Stimulated activated naive CD4-positive, alpha-beta T cell treated with Interleukin-2 at 50 U/mL for 16 hours (primary cell): ENCODE measurements around the gene SLC25A48.

Experiments
- DNase-seq: peaks from one replicate; lab custom pipeline; 2025; lab: John Stamatoyannopoulos, UW

Gene SLC25A48, protein sequence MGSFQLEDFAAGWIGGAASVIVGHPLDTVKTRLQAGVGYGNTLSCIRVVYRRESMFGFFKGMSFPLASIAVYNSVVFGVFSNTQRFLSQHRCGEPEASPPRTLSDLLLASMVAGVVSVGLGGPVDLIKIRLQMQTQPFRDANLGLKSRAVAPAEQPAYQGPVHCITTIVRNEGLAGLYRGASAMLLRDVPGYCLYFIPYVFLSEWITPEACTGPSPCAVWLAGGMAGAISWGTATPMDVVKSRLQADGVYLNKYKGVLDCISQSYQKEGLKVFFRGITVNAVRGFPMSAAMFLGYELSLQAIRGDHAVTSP

DNA sequence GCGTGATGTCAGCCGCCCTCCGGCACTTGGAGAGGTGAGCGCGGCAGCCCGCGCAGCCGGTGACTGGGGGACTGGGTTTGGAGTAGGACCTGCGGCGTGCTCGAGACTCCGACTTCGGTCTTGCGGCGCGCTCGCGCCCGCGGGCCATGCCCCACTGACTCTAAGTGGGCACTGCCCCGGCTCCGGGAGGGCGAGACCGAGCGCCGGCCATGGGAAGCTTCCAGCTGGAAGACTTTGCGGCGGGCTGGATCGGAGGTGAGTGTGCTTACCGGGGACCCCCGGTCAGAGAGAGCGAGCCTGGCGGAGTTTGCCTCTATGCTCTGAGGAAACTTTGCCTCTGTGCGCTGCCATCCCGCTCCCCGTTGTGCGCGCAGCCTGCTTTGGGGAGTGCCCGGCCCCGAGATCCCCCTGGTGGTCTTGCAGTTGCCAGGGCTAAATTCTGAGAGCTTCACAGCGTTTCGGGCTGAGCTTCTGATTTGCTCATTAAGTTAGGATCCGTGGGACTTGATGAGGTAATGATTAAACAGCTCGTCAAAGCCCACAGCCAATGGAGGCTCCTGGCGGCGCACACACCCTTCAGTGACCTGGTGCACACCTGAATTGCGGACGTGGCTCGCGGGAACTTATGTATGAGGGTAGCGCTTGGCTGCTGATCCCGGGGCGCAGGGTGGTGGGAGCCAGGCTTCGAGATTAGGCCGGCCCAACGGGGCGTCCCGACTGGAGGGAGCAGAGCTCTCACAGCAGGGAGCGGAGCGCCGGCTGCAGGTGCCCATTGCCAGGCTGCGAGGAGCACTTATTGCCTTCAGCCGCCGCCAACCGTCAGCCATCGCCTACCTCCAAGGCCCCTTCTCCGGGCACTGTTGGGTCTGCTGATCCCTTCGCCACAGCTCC is at the start of gene SLC25A48:
Gene SLC25A48, plus strand, starts transcription at position 25 of the 891 bp plus-strand sequence. Its CDS starts 185 bp downstream, at position 210.
- DNase-seq = no peak

DNA sequence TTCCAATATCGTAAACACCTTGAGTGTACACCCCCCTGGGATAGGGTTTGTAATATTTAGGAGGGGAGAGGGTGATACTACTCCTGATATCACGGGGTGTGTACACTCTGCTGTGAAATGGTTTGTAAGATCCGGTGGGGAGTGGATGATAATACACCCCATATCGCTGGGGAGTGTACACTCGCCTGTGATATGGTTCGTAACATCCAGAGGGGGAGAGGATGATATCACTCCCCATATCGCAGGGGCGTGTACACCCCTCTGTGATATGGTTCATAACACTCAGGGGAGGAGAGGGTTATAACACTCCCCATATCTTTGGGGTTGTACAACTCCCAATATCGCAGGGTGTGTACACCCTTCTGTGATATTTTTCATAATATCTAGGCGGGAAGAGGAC is 33.8 kb upstream of the SLC25A48 start:
- DNase-seq = no peak

DNA sequence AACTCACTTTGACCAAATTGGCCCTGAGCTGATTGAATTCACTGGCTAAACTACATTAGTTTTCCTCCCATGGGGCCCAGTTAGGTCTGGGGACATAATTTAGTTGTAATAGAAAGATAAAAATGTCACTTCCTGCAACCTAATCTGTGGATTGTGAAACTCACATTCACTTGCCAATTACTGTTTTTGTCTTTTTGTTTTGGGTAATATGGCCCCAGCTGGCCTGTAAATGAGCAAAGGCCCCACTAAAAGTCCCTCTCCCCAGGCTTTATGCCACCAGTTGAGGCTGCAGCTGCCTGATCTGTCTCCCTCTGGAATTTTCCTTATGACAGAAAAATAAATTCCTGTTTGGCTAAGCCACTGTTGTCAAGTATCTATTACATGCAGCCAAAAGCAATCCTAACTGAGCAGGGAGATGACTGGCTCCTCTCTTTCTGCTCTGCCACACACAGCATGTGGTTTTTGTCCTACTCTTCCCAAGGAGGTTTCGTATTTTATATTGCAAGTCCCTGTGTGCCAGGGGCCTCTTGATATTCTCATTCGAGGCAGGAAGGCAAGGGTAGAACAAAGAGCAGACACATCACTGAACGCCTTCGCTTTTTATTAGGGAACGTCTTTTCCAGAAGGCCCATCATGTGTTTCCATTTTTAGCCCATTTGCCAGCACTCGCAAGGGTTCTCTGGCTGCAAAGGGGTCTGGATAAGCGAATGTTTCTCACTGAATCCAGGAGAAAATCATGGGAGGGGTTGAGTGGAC is 24.1 kb upstream of the SLC25A48 start:
- no peak for DNase-seq

DNA sequence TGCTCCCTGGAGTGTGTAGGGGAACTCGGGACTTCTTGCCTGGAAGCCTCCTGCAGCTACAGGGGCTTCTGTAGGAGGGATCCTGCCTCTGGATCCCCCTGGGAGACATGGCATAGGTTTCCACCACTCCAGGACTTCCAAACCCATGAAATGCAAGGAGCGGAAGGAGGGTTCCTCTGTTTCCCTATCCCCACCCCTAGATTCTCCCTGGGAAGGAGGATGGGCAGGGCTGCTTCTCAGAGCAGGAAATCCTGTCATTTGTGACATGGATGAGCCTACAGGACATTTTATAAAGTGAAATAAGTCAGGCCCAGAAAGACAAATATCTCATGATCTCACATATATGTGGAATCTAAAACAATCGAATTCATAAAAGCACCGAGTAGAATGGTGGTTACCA is 23.5 kb upstream of the SLC25A48 start:
- DNase-seq = no peak

DNA sequence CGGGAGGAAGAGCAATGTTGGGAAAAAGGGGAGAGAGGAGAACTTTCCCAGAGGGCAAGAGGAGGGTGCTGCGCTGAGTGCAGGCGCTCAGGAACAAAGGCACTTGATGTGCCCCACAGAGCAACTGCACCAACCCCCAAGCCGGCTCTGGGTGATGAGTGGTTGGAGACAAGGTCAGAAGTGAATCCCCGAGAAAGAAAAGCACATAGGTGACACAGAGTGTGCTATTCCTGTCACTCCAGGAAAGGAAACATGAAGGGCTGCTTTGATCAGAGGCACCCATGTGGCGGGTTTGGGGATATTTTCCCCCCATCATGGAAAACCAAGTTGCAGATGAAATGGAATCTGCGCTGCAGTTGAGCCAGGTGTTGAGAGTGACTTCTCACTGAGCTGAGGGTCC is 20.7 kb upstream of the SLC25A48 start:
- no peak for DNase-seq

DNA sequence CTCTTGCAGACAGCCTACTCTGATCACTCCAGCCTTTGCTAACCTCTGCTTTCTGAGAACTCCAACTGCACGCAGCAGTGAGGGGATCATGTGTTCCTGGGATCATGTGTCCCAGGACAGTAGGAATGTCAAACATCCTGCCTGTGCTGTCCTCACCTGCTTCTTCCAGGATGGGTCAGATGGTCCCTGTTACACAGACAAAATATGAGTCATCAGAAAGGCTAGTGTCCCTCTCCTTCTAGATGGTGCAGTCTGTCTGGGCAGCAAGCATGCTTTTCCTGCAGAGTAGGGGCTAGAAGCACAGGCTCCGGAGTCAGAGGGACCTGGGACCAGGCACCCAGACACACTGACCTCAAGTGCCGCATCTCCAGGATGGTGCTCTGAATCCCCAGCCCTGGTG is 20.1 kb upstream of the SLC25A48 start:
- no peak for DNase-seq

DNA sequence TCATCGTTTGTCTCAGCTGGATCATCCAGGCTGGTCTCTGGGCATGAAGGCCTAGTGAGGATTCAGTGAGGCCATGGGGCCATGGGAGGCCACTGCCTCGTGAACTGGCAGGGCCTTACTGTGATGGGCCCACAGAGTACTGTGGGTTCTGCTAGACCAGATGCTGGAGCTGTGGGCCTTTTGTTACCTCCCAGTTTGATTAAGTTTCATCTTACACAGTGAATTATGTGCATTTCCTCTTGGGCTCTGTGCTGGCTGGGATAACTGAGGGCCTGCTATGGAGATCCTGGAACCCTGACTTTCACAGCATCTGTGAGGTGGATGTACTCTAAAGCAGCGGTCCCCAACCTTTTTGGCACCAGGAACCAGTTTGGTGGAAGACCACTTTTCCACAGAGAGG is 19.7 kb upstream of the SLC25A48 start:
- DNase-seq = no peak

DNA sequence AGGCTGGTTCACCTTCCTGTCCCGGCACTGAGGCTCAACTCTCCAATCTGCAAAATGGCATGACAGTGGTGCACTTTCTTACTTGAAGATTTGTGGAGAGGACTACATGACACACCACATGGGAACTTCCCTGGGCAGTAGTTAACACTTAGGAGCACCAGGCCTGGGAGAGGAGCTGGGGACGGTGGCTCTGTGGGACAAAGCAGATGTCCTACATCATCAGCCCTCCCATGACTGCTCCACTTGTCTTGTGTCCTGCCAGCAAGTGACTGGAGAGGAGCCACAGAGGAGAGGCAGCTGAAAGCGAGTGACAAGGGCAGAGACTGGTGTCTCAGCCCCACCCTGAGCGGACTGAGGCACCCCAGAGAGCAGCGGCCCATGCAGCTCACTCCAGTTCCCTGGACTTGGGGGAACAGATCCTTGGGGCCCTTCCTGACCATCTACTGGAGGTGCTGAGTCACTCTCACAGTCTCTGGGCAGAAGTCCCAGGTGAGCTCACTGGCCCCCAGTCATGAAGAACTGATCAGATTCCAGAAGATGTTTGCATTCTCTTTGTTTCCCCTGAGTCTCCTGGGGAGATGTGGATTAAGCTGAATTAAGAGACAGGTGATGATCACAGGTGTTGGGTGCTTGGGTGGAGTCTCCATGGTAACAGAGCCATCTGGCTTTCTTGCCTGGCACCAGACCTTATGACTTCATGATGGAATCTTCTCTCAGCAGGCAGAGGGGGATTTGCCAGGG is 13.2 kb upstream of the SLC25A48 start:
- DNase-seq = no peak

DNA sequence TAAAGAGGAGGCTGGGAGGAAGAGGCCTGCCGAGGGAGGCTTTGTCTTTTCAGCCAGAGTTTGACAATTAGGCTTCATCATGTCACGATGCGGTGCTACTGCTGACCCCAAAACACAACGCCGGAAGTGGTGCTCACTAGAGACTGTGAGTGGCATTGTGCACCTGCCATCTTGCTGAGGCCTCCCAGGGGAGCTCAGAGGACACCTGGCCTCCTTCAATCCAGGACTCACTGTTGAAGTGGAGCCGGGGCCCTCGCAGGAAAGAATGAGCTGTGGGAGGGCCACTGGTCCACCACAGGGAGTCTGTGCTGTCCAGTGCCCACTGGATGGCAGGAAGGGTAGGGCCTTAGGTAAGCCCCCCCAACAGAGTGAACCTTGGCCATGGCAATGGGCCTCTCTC is 12.7 kb upstream of the SLC25A48 start:
- no peak for DNase-seq

DNA sequence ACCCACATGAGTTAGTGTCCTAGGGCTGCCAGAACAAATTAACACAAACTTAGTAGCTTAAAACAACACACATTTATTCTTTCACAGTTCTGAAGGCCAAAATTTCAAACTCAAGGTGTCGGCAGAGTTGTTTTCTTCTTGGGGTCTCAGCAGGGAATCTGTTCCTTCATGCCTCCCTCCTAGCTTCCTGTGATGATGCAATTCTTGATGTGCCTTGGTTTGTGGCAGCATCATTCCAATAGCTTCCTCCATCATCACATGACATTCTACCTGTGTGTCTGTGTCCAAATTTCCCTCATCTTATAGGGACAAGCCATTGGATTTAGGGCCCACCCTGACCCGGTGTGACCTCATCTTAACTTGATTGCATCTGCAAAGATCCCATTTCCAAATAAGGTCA is 12.2 kb upstream of the SLC25A48 start:
- DNase-seq = no peak

DNA sequence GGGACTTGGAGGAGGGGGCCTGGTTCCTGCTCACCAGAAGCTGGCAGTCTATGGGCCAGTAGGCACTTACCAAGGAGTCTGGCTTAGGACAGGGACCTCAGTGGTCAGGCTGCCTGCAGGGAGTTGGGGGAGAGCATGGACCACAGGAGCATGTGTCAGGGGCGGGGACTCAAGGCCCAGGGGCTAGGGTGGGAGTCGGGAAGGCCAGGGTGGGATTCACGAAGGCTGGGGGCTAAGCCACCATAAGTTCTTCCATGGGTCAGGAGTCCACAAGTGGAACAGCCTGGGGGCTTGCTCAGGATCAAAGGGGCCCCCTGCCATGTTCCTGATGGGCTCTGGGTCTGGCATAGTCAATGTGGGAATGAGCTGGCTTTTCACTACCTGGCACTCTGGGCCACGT is 11.5 kb upstream of the SLC25A48 start:
- no peak for DNase-seq

DNA sequence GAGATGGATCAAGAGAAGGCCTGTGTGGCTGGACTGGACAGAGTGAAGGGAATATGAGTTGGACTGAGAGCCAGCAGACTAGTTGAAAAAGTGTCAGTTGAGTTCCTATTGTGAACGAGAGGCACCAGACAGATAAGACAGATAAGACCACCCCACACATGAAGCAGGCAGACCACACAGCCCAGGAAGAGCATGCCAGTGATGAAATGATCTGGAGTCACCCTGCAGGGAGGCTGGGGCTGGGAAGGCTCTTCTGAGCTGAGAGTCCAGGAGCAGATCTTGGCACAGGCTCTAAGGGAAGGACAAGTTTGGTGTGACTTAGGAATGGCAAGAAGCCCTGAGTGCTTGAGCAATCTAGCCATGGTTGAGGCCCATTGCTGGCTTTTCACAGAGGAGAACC is 10.6 kb upstream of the SLC25A48 start:
- no peak for DNase-seq

DNA sequence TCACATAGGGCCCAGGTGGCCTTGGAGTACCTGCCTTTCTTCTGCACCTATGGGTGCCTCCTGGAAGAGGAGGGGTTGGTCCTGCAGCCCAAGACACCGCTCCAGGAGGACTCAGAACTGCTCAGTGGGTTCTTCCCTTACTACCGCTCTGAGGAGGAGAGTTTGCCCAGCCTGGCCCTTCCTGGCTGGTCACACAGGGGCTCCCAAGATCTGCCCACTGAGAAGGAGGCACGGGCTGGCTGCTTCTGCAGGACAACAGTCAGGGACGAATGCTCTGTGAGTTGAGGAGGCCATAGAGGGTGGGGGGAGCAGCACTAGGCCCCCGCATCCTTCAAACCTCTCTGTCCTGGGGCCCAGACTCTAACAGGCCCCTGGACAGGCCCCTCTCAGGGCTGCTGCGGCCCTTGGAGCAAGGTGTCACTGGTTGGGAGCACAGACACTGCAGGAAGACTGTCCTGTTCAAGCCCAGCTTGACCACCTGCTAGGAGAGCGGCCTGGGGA is 9.9 kb upstream of the SLC25A48 start:
- no peak for DNase-seq

DNA sequence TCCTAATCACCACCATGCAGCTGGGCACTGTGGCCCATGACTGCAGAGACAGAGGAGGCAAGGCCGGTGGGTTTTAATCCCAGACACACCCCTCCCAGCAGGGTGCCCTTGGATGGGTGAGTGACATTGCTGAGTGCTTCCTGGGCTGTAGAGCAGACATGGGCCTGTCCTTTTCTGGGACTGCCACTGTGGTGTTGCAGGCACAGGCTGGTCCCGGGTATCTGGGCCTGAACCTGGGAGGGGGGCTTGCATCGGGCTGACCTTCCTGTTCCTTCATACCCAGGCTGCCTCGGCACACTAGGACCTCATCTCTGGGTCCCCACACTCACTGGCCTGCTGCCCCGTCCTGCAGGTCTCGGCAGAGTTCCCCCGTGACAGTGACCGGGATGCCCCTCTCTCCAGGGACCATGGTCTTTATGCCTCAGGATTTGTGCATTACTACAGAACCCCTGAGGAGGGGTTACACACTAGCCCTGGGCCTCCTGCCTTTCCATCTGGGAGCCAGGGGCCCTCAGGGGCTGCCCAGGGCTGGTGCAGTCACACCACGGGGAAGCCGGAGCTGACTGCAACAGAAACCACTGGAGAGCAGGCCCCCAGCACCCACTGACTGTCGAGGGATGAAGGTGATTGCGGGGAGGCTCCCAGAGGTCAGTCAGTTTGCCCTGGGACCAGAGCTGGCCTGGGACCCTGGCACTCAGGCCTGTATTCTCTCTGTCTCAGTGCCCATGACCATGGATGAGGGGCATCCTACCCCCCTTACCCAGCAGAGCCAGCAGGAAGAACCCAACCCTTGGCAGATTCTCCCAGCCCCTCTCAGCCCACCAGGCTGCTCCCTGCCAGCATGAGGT is 8.9 kb upstream of the SLC25A48 start:
- no peak for DNase-seq

DNA sequence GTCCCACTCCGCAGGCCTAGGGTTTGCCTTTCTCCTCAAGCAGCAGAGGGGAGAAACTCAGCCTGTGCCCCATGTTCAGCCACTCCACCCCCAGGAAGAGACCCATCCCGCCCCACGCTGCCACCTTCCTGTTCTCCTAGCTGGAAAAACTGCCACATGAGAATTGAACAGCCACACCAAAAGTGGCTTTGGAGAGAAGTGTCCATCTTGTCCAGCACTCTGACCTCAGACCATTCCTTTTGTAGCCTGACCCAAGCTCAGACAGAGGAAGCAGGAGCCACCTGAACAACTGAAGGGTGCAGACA is 8.3 kb upstream of the SLC25A48 start:
- no peak for DNase-seq

DNA sequence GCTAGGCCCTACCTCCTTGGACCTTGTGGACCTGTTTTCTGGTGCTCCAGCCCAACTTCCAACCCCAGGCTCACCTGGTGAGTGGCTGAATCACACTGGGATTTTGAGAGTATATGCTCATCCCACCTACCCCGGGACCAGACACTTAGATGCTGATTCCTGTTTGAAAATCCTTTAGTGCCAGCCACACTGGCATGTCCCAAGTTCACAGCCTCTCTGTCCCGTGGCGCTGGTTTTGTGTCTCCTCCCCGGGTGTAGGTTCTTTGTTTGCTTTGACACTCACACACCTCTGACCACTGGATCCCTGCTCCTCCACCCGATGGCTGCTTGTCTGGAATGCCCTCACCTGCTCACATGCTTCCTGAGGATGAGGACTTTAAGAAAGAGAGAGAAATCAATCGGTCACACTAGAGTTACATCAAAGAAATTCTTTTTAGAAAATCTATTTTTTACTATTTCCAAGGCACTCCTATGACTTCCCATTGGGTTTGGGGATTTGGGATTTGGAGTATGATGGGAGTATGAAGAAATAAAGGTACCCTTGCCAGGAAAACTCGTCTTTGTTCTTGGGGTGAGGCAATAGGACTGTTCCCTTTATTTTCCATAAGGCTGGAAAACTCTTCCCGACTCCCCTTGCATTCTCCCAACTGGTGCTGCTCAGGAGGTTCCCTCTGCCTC is 7.3 kb upstream of the SLC25A48 start:
- no peak for DNase-seq

DNA sequence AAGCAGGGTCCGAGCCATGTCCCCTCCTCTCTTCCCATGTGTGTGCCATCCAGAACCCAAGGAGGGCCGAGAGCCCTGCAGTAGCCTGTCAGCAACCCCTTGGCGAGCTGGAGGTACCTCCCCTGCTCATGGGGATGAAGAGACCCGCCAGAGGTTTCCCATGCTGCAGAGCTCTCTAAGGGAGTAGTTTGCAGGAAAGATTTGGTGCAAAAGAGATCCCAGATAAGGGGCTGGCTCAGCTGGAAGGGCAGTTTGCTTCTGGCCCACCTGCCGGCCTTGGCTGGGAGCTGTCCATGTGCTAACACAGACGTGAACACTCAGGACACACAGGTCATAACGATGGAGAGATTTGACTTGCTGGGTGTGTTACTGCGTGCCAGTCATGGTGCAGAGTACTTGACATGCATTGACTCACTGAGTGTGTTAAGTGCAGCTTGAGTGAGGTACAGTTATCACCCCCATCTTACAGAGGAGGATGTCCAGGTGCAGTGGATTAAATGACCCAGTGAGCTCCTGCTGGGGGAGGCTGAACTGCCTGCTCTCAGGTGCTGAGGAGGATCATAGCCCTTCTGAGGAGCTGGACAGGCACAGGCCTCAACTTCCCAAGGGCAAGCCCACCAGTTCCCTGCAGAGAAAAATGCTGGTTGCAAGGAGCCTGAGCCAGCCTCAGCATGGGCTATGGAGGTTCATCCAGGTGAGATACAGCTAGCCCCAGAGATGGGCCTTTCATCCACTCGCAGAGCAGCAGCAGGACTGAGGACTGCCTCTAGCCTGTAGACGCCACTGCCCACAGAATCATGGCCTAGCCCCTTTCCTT is 6.3 kb upstream of the SLC25A48 start:
- no peak for DNase-seq

DNA sequence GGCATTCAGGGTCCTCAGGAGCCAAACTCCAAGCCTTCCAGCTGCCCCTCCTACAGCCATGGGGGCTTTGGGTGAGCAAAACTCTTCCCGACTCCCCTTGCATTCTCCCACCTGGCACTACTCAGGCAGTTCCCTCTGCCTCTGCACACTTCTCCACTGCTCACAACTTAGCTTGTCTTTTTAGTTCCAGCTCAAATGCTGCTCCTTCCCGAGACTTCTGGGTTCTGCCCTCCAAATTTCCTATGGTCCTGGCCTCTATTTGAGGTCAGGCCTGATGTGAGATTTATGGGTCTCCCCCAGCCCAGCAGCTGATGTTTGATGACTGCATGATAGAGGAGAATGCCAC is 5.7 kb upstream of the SLC25A48 start:
- DNase-seq = no peak

DNA sequence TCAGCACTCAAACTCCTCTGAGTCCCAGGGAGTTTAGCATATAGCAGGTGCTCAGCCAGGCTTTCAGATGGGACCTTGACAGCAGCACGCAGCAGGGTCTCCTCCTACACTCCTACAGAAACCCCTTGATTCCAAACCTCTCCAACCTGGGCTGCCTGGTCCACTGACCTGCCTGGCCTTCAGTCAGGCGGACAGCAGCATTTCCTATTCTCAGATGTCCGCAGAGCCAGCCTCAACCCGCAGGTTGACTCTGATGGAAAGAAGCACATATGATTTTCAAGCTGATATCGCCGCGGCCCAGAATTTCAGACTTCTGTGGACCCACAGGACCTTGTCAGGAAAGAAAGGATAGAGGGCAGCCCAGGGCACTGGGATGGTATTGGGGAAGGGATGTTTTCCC is 5.3 kb upstream of the SLC25A48 start:
- no peak for DNase-seq
